ENCODE data around the gene ANKRD39.
A peak's percentile ranks its signal among the peaks of the same experiment; 100 is the strongest.
"Not testable (repeated sequence)": the region's sequence is repeated elsewhere in the genome, so short reads cannot be mapped to it uniquely, and the experiment has no call there.

ANKRD39 gene

GRCh38 chr2:96868555-96869280 lies 10.9 kb upstream of the ANKRD39 start:
- H3K9me3 Mint-ChIP-seq, result no peaks in the 10 kb centered on the region
- DNase-seq (peak; percentile 61 to 80), ATAC-seq (peak; percentile 69)
- H3K4me1 Mint-ChIP-seq, result peaks cover 51% of the 10 kb centered on the region
- peak overlapping the region; percentile 92 to 93 for H3K4me3 Mint-ChIP-seq
- H3K27ac Mint-ChIP-seq, result peak overlapping the region in 1 of 2 donors; percentile 92
- H3K27me3 Mint-ChIP-seq, result peaks cover 10% of the 10 kb centered on the region

- Mint-ChIP-seq H3K4me1 (peaks cover 43% of the 10 kb centered on the region), H3K27ac (peak overlapping the region; percentile 38 to 92), H3K27me3 (peaks cover 10% of the 10 kb centered on the region), H3K4me3 (peak overlapping the region; percentile 92 to 93), H3K9me3 (no peaks in the 10 kb centered on the region)
- ATAC-seq (peak; percentile 31), DNase-seq (no peak)
These were observed 10.1 kb upstream of the ANKRD39 start for GRCh38 chr2:96867756-96868554.

GRCh38 chr2:96866986-96867755 lies 9.4 kb upstream of the ANKRD39 start:
- DNase-seq (no peak), ATAC-seq (no peak)
- Mint-ChIP-seq H3K27ac (peak overlapping the region; percentile 38 to 92), H3K9me3 (no peaks in the 10 kb centered on the region), H3K27me3 (peaks cover 10% of the 10 kb centered on the region), H3K4me3 (peak overlapping the region; percentile 92 to 93), H3K4me1 (peaks cover 36% of the 10 kb centered on the region)

DNA sequence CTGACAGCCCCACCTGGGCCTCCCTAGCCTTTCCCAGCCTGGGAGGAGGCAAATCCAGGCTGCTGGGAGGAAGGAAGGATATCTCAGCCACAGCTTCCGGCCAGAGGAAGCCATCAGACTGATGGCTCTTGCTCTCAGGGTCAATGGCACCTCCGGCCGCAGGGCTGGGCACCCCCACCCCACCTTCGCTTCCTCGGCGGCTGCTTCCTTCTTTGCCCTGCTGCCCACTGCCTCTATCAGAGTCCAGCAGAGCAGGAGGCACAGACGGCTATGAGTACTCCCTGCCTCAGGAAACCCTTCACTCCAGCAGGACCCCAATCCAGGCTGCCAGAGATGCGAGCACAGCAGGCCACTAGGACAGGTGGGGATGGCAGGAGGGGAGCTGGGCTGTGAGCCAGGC lies 8.8 kb upstream of the ANKRD39 start:
- Mint-ChIP-seq H3K27me3 (peaks cover 10% of the 10 kb centered on the region), H3K27ac (no peak overlapping the region), H3K4me3 (peak overlapping the region; percentile 59 to 92), H3K4me1 (peaks cover 34% of the 10 kb centered on the region), H3K9me3 (no peaks in the 10 kb centered on the region)
- no peak for ATAC-seq
- no peak for DNase-seq

- DNase-seq, result no peak
- peaks cover 10% of the 10 kb centered on the region for H3K27me3 Mint-ChIP-seq
- ATAC-seq, result no peak
- H3K27ac Mint-ChIP-seq, result no peak overlapping the region
- no peaks in the 10 kb centered on the region for H3K9me3 Mint-ChIP-seq
- H3K4me1 Mint-ChIP-seq, result peaks cover 34% of the 10 kb centered on the region
- no peak overlapping the region for H3K4me3 Mint-ChIP-seq
These were observed 8.3 kb upstream of the ANKRD39 start for GRCh38 chr2:96866149-96866548.

DNA sequence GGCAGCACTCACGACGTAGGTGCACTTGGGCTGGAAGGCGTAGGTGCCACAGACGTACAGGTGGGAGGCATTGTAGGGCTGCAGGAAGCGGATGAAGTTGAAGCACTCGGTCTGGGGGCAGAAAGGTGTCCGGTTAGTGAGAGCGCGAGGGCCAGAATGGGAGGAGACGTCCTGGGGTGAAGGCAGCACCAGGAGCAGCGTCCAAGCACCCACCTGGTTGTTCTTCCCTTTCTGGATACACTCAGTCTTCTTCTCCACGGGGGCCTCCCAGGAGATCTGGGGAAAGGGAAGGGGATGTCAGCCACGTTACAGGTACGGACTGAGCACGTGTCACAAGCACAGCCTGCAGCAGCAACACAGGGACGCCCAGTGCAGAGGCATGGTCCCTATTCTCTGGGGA lies 7.8 kb upstream of the ANKRD39 start:
- ATAC-seq, result no peak
- Mint-ChIP-seq H3K4me1 (peaks cover 33% of the 10 kb centered on the region), H3K27me3 (peaks cover 5% of the 10 kb centered on the region), H3K27ac (no peak overlapping the region), H3K9me3 (no peaks in the 10 kb centered on the region), H3K4me3 (no peak overlapping the region)
- DNase-seq, result no peak

- Mint-ChIP-seq H3K4me3 (no peak overlapping the region), H3K27ac (no peak overlapping the region), H3K27me3 (no peaks in the 10 kb centered on the region), H3K4me1 (peaks cover 40% of the 10 kb centered on the region), H3K9me3 (no peaks in the 10 kb centered on the region)
- ATAC-seq (no peak), DNase-seq (no peak)
These were observed 6.7 kb upstream of the ANKRD39 start for GRCh38 chr2:96864343-96865091.

DNA sequence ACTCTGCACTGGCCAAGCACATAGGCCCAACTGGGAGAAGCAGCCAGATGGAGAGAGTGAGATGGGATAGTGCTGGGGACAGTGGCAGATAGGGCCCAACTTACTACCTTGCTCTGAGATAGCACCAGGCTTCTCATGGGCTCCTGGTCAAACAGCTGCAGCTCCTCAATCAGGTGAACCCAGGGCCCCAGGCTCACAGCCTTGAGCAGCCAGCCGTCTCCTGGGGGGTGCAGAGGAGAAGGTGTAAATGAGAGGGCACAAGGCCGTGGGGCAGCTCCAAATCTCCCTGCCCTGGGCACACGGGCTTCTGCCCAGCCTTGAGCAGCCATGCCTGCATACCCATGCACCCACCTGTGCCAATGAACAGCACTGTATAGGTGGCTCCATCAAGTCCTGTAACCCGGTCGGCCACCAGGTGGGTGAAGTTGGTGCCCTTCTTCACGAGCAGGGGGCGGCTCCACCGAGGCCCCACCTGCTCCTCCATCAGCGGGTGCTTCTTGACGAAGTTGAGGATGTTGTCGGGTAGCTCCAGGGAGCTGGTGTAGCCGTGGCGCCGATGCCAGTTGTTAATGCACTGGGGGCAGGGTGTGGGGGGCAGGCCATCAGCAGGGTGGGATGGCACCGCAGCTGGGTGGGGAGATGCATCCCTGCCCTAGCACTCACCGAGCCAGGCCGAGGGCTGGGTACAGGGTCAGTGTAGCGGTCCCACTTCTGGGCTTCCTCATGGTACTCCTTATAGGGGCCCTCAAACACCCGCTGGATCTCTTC lies 5.9 kb upstream of the ANKRD39 start:
- H3K27me3 Mint-ChIP-seq, result no peaks in the 10 kb centered on the region
- peaks cover 48% of the 10 kb centered on the region for H3K4me1 Mint-ChIP-seq
- H3K27ac Mint-ChIP-seq, result no peak overlapping the region
- no peak for DNase-seq
- H3K9me3 Mint-ChIP-seq, result no peaks in the 10 kb centered on the region
- ATAC-seq, result no peak
- H3K4me3 Mint-ChIP-seq, result no peak overlapping the region

- H3K27ac Mint-ChIP-seq, H3K27me3 Mint-ChIP-seq, H3K4me3 Mint-ChIP-seq, ATAC-seq, DNase-seq, H3K9me3 Mint-ChIP-seq: not testable (repeated sequence)
- H3K4me1 Mint-ChIP-seq, result peaks cover 51% of the 10 kb centered on the region
These were observed 5.2 kb upstream of the ANKRD39 start for GRCh38 chr2:96863056-96863455.

GRCh38 chr2:96861074-96861473 lies 3.3 kb upstream of the ANKRD39 start:
- DNase-seq (no peak), ATAC-seq (no peak)
- Mint-ChIP-seq H3K4me1 (peaks cover 52% of the 10 kb centered on the region), H3K4me3 (no peak overlapping the region), H3K27ac (no peak overlapping the region), H3K27me3 (no peaks in the 10 kb centered on the region), H3K9me3 (no peaks in the 10 kb centered on the region)

- Mint-ChIP-seq H3K4me1 (peaks cover 49% of the 10 kb centered on the region), H3K4me3 (peak overlapping the region in 1 of 2 donors; percentile 28), H3K27ac (no peak overlapping the region), H3K27me3 (no peaks in the 10 kb centered on the region), H3K9me3 (no peaks in the 10 kb centered on the region)
- DNase-seq (no peak), ATAC-seq (no peak)
These were observed 2.5 kb upstream of the ANKRD39 start for GRCh38 chr2:96860065-96861029.

DNA sequence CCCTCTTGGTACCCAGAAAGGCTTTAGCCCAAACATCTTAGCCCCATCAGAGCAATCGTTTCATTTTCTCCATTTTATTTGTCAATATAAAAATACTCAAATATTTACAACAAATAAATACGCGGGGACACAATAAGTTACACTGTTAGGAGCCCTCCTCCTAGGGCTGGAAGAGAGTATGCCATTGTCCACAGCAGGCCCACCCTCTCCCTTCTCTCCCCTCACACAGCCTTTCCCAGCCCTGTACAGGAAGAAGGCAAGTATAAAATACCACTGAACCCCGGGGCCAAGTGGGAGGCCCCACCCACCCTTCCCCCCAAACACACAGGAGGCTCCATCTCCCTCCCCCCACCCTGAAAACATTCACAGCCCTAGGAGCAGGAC lies 1.9 kb upstream of the ANKRD39 start:
- H3K4me1 Mint-ChIP-seq, result peaks cover 56% of the 10 kb centered on the region
- no peak for ATAC-seq
- no peak overlapping the region for H3K4me3 Mint-ChIP-seq
- no peaks in the 10 kb centered on the region for H3K9me3 Mint-ChIP-seq
- no peak for DNase-seq
- H3K27me3 Mint-ChIP-seq, result no peaks in the 10 kb centered on the region
- H3K27ac Mint-ChIP-seq, result peak overlapping the region in 1 of 2 donors; percentile 16

GRCh38 chr2:96859099-96859649 lies 1.4 kb upstream of the ANKRD39 start:
- DNase-seq (no peak), ATAC-seq (no peak)
- Mint-ChIP-seq H3K27me3 (no peaks in the 10 kb centered on the region), H3K9me3 (no peaks in the 10 kb centered on the region), H3K27ac (peak overlapping the region in 1 of 2 donors; percentile 72), H3K4me1 (peaks cover 56% of the 10 kb centered on the region), H3K4me3 (peak overlapping the region; percentile 85 to 99)
